A549 treated with ZK216348 at 1 μM for 4 hours (cell line): ENCODE data around the gene DNAJC13. TPM values are rescaled to one million over a fixed set of nuclear protein-coding genes. Genes with fewer than 3 reads are reported as not detected.

Experiments
- total RNA-seq: library from RNA; stranded (reverse); fragments of 200-300 nt; extraction: Qiagen RNA extraction; gene quantifications from 5 replicates; pipeline ENCODE4 v1.2.3, GENCODE V29; 2022; ENCODE audit warnings: low read depth

DNAJC13 gene, protein sequence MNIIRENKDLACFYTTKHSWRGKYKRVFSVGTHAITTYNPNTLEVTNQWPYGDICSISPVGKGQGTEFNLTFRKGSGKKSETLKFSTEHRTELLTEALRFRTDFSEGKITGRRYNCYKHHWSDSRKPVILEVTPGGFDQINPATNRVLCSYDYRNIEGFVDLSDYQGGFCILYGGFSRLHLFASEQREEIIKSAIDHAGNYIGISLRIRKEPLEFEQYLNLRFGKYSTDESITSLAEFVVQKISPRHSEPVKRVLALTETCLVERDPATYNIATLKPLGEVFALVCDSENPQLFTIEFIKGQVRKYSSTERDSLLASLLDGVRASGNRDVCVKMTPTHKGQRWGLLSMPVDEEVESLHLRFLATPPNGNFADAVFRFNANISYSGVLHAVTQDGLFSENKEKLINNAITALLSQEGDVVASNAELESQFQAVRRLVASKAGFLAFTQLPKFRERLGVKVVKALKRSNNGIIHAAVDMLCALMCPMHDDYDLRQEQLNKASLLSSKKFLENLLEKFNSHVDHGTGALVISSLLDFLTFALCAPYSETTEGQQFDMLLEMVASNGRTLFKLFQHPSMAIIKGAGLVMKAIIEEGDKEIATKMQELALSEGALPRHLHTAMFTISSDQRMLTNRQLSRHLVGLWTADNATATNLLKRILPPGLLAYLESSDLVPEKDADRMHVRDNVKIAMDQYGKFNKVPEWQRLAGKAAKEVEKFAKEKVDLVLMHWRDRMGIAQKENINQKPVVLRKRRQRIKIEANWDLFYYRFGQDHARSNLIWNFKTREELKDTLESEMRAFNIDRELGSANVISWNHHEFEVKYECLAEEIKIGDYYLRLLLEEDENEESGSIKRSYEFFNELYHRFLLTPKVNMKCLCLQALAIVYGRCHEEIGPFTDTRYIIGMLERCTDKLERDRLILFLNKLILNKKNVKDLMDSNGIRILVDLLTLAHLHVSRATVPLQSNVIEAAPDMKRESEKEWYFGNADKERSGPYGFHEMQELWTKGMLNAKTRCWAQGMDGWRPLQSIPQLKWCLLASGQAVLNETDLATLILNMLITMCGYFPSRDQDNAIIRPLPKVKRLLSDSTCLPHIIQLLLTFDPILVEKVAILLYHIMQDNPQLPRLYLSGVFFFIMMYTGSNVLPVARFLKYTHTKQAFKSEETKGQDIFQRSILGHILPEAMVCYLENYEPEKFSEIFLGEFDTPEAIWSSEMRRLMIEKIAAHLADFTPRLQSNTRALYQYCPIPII (N-terminal part only)
- 11.8 to 15.1 TPM (median 13.0 TPM) in 5 replicates for total RNA-seq

DNA sequence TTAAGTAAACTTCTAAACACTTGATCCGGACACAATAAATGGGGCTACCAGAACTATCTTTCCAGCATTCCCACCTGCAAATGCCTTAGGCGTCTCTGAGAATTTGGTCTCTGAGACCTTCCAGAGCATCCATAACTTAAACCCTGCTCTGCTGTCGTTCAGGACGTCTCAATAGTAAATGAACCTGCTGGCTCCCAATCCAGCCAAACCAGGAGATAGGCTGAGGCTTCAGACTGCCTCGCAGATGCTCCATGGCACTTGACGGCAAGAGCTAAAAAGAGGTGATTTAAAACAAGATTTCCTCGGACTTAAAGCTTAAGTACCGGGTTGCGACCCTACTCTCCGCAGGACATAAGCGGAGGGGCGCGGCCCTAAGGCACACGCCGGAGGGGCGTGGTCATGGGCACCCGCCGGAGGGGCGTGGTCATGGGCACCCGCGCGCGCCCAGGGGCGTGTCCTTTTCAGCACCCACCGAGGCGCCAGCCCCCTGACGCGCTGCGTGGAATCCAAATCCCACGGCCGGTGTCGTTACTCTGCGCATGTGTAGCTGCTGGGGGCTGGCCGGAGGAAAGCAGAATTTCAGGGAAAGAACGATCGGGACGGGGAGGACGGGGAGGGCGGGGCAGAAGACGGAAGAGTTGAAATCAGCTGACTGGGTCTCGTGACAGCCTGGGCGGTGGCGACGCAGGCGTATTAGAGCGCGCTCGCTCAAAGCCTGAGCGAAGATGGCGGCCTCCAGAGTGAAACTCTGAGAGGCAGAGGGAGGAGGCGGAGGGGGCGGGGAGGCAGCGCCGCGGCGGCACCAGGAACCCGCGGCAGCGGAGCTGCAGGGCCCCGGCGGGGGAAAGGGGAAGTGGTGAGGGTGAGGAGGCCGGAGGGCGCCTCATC is at the start of gene DNAJC13:
DNAJC13 (plus strand) TSS at position 696 of the 888 bp plus-strand sequence. CDS start 17,049 bp downstream, outside the sequence.

Other genes with a start within 250 kb of the DNAJC13 start
- not detected in 5 replicates for gene ACP3, start 100.1 kb upstream of the DNAJC13 start, total RNA-seq
- gene ACKR4, start 179.8 kb downstream of the DNAJC13 start, total RNA-seq = not detected in 5 replicates
- gene ACAD11, start 242.3 kb downstream of the DNAJC13 start, total RNA-seq = 3.8 to 6.6 TPM (median 4.6 TPM) in 5 replicates
- 21.4 to 28.7 TPM (median 26.6 TPM) in 5 replicates for gene UBA5, start 242.8 kb downstream of the DNAJC13 start, total RNA-seq